Skeletal muscle cell (primary cell): ENCODE results near the gene STX12.
"Not testable (repeated sequence)": the region's sequence is repeated elsewhere in the genome, so short reads cannot be mapped to it uniquely, and the experiment has no call there.

Experiments
- DNase-seq: peaks from one replicate; pipeline ENCODE4 v3.0.0-alpha.2; 2010; ENCODE audit warnings: low read depth
- H3K4me3 ChIP-seq: 2 replicates; pipeline ENCODE4 v1.5.1; 2011; ENCODE audit warnings: low read depth, mild to moderate bottlenecking, control low read depth, low read length, moderate library complexity

STX12 gene

DNA sequence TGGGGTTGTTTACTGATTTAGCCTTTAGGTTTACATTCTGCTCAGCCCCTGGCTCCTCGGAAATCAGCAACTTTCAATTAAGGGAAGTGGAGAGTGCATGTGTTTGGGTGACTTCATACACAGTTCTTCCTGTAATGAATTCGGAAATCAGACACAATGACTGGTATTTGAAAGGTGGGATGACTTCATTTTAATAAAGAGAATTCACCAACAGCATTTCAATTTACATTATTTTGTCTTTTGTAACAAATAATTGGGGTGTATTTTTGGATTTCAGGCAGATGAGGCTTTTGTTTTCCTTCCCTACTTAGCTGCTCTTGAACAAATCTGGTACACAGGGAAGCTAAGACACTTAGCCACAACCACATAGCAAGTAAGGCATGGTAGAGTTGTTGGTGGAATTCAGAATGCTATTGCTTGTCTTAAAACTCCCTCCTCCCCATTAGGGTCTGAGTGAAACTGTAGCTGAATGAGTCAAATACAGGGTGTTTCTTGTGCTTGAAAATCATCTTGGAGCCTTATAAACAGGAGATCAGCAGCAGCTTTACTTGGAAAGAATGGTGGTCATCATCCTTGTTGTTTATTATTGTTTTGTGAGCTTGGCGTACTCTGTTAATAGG, 917 bp downstream of the STX12 start:
- no peak for DNase-seq

DNA sequence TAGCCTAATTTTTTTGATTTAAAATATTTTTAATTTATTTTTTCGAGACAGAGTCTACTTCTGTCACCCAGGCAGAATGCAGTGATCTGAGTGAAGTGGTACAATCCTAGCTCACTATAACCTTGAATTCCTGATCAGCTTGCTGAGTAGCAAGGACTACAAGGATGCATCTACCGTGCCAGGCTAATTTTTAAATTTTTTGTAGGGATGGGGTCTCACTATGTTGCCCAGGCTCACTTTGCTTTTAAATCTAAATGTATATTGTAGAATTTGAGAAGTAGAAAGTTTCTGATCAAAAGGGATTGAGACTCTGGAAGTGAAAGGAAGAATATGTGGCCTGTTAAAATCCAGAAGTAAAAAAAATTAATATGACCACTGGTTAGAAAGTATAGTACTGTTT, 1.6 kb downstream of the STX12 start:
- DNase-seq = no peak
- peak overlapping the region; percentile 98 for H3K4me3 ChIP-seq

More for the DNA sequence above, 917 bp downstream of the STX12 start:
- peak overlapping the region; percentile 98 for H3K4me3 ChIP-seq

DNA sequence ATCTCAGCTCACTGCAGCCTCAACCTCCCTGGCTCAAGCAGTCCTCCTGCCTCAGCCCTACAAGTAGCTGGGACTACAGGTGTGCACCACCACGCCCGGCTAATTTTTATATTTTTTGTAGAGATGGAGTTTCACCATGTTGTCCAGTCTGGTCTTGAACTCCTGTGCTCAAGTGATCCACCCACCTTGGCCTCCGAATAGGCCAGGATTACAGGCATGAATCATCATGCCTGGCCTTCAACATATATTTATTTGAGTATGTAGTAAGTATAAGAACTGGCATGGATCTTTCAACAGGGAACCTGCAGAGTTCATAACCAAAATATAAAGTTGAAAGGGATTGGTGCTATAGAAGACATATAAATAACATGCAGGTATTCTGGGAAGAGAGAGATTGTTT, 2.3 kb downstream of the STX12 start:
- not testable (repeated sequence) for DNase-seq

DNA sequence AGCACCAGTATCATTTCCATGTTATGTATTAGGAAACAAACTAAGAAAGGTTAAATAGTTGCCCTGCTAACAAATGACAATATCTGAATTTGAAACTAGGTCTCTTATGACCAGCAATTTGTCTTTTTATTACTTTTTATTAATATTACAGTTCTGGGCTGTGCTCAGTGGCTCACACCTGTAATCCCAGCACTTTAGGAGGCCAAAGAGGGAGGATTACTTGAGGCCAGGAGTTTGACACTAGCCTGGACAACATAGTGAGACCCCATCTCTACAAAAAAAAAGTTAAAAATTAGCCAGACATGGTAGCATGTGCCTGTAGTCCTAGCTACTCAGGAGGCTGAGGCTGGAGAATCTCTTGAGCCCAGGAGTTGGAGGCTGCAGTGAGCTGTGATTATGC, 3.3 kb downstream of the STX12 start:
- H3K4me3 ChIP-seq, DNase-seq: not testable (repeated sequence)

More for the DNA sequence above, 2.3 kb downstream of the STX12 start:
- not testable (repeated sequence) for H3K4me3 ChIP-seq

DNA sequence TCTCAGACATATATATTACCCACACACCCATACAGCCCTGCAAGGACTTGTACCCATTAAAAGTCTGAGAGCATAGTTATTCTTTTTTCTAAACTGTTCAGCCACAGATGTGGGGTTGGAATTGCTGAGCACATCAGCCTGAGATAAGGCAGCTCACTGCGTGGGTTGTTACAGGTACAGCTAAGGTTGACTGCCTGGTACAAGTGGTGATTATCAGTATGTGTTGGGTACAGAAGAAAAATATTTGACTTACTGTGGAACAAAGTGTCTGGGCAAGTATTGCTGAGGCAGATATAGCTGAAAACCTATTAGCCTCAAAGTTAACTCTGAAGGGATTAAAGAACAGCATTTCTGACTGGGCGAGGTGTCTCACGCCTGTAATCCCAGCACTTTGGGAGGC, 5.0 kb downstream of the STX12 start:
- DNase-seq = no peak
- no peak overlapping the region for H3K4me3 ChIP-seq

DNA sequence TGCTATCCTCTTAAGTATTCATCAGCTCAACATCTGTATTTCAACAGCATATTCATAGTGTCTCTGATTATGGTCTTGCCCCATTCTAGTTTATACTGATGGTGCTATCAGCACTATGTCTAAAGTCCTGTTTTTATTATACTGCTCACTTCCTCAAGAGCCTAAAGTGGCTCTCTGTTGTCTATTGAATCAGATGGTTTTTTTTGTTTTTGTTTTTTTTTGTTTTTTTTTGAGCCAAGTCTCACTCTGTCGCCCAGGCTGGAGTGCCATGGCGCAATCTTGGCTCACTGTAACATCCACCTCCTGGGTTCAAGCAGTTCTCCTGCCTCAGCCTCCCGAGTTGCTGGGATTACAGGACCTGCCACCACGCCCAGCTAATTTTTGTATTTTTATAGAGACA, 6.1 kb downstream of the STX12 start:
- no peak overlapping the region for H3K4me3 ChIP-seq
- no peak for DNase-seq

DNA sequence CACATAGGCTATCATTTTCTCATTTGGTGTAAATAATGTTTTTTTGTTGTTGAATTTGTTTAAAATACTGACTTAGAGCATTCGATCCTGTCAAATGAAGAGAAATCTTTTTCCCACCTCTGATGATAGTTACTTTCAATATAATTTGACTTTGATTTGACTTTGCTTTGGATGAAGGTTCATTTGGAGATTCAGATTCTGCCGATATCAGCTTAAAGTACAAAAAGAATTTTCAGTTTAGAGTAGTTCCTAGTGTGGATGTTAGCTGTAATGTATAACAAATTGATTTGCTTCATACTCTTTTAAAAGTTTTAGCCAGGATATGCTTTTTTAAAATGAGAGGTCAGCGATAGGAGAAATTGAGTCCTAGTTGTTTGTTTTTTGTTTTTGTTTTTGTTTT, 9.9 kb downstream of the STX12 start:
- no peak for DNase-seq

DNA sequence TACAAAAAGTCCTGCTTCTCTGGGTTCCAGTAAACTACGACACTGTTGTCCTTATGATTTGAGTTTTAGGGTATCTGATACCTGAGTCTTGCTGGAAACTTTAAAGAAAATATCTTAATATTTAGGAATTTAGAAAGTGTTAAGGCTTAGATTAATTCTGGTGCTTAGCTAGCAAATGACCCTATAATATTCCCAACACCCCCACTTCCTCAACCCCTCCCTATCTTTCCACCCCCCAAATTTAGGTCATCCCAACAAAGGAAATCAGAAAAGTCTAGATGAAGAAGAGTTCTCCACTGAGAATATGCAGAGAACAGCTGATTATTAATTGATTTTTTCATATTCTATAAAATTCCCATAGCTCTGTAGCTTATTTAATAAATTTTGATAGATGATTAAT, 11.7 kb downstream of the STX12 start:
- no peak overlapping the region for H3K4me3 ChIP-seq
- DNase-seq = no peak

More for the DNA sequence above, 9.9 kb downstream of the STX12 start:
- H3K4me3 ChIP-seq = no peak overlapping the region

DNA sequence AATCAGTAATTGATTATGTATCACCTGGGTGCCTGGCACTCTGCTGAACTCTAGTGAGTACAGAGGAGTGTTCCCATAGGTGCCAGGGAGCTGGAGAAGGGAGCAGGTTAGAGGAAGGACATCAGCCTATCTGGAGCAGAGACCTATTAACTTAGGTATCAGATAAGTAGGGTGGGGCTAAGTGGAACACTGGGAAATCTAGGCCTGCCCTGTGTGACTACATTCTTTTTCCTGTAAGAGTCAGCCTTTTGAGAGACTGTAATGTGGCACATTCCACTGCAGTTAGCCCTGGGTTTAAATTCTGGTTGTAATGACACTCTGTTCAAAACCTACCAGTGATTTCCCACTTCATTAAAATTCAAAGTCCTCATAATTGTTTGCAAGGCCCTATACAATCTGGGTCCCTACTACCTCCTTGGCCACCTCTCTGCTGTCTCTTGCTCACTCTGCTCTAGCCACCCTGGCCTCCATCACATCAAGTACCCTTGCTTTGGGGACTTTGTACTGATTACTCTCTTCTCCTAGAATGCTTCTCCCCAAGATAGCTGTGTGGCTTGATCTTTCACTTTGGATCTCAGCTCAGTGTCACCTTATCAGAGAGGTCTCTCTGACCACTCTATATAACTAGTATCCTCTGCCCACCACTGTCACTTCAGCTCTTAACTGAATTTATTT, 12.9 kb downstream of the STX12 start:
- no peak for DNase-seq
- H3K4me3 ChIP-seq = no peak overlapping the region

DNA sequence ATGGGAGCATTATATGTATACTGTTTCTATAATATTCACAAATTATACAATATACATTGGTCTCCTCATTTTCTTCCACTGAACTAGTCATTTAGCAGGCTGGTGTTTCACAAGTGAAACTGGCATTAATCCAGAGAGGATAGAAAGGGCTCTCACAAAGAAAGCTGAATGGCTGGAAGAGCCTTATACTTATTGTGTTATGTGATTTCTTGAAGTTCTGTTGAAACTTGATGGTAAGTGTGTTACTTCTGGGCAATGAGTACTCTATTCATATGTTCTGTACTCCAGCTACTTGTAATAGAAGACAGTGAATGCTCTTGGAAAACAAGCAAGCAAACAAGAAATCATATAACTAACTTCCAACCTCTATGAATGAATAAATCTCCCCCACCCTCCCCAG, 14.9 kb downstream of the STX12 start:
- DNase-seq = peak; percentile 28
- no peak overlapping the region for H3K4me3 ChIP-seq

DNA sequence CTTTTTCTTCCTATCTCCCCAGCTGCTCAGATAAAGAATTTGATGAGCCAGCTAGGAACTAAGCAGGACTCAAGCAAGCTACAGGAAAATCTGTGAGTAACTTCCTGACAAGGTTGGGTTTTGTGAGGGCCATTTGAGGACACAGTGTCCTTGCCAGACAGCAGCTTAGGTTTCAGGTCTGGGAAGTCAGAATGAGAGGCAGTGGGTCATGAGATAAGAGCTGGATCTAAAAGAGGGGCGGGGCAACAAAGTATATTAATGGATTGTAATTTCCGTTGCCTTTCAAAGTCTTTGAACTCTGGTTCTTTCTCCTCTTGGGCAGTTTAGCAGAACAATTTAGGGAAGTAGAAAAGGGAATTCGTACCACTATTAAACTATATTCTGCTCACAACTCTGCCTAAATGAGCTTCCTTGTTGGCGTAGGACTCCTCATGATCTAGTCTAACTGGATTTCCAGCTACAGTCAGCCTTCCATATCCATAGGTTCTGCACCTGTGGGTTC, 16.6 kb downstream of the STX12 start:
- peak; percentile 12 for DNase-seq
- no peak overlapping the region for H3K4me3 ChIP-seq

DNA sequence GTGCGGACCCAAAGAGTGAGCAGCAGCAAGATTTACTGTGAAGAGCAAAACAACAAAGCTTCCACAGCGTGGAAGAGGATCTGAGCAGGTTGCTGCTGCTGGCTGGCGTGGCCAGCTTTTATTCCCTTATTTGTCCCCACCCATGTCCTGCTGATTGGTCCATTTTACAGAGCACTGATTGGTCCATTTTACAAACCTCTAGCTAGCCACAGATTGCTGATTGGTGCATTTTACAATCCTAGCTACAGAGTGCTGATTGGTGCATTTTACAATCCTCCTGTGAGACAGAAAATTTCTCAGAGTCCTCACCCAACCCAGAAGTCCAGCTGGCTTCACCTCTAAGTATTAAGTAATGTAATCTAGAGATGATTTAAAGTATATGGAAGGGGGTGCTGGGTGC, 17.3 kb downstream of the STX12 start:
- DNase-seq, H3K4me3 ChIP-seq: not testable (repeated sequence)

DNA sequence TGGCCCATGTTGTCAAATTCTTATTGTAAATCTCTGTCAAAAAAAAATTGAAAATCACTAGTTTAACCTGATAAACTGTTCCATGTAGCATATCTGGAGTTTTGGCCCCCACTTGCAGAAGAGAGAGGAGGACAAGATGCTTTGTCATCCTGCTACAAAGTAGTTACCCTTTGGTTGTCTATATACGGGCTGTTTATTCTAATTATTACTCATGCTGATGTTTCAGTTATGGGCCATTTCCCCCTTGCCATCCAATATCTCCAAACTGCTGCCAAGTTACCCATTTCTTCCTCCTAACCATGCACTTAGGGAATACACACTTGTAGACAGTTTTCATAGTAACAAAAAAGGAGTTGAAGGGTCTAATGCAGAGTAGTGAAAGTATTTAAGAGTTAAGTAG, 22.6 kb downstream of the STX12 start:
- H3K4me3 ChIP-seq = no peak overlapping the region
- DNase-seq = no peak

DNA sequence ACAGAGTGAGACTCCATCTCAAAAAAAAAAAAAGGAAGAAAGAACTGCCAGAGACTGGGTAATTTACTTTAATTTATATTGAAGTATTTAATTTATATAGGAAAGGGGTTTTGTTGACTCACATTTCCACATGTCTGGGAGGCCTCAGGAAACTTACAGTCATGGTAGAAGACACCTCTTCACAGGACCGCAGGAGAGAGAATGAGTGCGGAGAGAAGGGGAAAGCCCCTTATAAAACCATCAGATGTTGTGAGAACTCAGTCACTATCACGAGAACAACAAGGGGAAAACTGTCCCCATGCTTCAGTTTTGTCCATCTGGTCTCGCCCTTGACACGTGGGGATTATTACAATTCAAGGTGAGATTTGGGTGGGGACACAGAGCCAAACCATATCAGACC, 31.8 kb downstream of the STX12 start:
- no peak for DNase-seq
- H3K4me3 ChIP-seq = no peak overlapping the region

DNA sequence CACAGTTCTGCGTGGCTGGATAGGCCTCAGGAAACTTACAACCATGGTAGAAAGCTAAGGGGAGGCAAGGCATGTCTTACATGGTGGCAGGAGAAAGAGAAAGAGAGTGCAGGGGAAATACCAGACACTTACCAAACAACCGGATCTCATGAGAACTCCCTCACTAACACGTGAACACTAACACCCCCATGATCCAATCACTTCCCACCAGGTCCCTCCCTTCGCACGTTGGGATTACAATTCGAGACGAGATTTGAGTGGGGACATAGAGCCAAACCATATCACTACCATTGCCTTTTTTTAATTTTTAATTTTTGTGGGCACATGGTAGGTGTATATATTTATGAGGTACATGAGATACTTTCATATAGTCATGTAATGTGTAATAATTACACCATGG, 33.7 kb downstream of the STX12 start:
- no peak for DNase-seq
- no peak overlapping the region for H3K4me3 ChIP-seq

DNA sequence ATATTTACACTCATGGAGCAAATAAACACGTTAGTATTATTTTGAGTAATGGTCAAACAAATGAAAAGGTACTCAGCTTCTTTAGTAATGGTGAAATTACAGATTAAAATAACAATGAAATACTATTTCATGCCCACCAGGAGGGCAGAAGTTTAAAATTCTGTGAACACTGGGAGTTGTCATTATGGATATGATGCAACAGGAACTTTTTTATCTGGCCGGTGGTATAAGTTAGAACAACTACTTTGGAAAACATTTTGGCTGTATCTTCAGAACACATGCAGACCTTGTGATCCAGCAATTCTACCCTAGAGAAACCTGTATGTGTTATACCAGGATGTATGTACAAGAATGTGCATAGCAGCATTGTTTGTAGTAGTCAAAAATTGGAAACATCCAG, 34.4 kb downstream of the STX12 start:
- no peak for DNase-seq
- H3K4me3 ChIP-seq = no peak overlapping the region

DNA sequence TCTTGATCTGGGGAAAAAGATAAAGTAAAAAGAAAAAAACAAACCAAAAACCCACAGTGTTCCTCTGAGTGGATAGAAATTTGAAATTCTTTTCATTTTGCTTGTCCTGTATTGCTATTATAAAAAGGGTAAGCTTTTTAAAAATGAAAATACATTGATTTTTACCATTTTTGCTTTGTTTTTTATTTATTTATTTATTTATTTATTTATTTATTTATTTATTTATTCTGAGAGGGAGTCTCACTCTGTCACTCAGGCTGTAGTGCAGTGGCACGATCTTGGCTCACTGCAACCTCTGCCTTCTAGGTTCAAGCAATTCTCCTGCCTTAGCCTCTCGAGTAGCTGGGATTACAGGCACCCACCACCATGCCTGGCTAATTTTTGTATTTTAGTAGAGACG, 35.1 kb downstream of the STX12 start:
- not testable (repeated sequence) for H3K4me3 ChIP-seq, DNase-seq

DNA sequence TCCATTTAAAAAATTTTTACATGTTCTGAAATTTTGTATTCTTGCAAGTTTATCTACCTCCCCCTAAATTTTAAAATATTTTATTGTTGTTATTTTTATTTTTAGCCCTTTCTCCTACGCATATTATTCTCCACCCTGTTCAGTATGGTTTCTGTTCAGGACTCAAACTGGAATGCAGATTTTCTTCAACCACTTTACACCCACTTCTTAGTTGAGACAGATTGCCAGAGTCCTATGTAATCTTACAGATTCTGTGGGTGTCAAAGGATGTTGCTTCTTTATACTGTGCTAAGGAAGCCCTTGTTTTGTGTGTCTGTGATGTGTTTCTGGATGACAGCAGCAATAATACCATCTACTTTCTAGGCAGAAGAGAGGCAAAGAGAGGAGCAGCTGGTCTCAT, 36.9 kb downstream of the STX12 start:
- DNase-seq = no peak
- H3K4me3 ChIP-seq = no peak overlapping the region

DNA sequence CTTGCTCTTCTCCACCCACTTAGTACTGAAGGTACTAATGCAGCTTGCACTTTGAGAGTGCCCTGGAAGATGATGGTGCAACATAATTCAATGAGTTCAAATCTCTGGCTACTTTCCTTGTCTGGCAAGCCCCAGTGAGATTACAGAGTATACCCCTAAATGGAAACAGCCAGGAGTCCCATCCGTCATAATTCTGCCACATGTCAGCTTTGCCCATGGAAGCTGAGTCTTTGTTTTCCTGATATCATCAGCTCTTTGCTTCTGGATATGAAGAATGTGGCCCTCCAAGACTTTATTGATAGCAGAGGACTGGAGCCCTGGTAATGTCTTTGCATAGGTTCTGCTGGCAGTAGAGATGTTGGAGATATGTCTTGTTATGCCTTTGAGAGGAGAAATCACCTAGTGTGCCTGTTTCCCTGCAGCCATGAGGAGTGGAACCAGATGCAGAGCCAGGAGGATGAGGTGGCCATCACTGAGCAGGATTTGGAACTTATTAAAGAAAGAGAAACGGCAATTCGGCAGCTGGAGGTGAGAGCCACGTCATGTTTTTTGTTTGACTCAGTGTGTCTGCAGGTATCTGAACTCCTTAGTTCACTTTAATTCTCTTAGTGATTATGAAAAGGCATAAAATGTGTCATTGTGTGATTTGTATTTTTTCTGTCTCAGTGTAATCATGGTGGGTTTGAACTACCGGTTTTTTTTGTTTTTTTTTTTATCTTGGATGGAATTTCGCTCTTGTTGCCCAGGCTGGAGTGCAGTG, 38.9 kb downstream of the STX12 start:
- no peak overlapping the region for H3K4me3 ChIP-seq
- no peak for DNase-seq

DNA sequence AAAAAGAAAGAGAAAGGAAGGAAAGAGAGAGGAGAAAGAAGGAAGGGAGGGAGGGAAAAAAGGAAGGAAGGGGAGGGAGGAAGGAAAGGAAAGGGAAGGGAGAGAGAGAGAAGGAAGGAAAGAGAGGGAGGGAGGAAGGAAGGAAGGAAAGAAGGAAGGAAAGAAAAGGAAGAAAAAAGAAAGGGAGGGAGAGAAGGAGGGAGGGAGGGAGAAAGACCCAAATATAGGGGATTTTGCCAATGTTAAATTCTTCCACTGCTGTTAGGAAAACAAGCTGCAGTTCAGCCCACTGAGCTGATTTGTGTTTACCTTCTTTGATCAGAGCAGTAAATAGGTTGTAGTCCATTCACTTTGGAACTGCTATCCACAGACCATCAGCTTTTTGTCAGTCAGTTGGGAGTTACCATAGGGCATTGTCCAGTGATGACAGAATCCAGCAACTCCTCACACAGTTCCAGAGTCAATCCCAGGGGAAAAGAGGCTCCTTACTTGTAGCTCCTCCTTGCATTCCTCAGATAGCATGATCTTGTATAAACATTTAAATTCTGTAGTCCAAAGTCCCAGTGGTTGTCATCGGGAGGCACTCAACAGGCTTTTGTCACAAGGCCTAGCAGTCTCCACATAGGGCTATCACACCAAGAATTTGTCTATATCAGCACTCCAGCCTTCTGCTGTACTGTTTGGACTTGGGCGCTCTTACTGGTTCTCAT, 44.1 kb downstream of the STX12 start:
- H3K4me3 ChIP-seq = no peak overlapping the region
- peak; percentile 34 for DNase-seq
